DMS 273 treated with DMSO at 0.1 percent for 48 hours (cell line): ENCODE results near the gene RPH3AL.
"Not testable (repeated sequence)": the region's sequence is repeated elsewhere in the genome, so short reads cannot be mapped to it uniquely, and the experiment has no call there.

Experiments
- DNase-seq: peaks from one replicate; lab custom pipeline; 2025; lab: John Stamatoyannopoulos, UW

Gene RPH3AL

GRCh38 chr17:320139-320538, 32.5 kb downstream of the RPH3AL start:
- no peak for DNase-seq

- no peak for DNase-seq
Observed at GRCh38 chr17:319266-319665, 33.3 kb downstream of the RPH3AL start.

GRCh38 chr17:317070-317469, 35.5 kb downstream of the RPH3AL start:
- DNase-seq, result not testable (repeated sequence)

- not testable (repeated sequence) for DNase-seq
Observed at GRCh38 chr17:315399-315798, 37.2 kb downstream of the RPH3AL start.

- DNase-seq, result not testable (repeated sequence)
Observed at GRCh38 chr17:314614-314944, 38.0 kb downstream of the RPH3AL start.

- no peak for DNase-seq
Observed at GRCh38 chr17:313911-314613, 38.5 kb downstream of the RPH3AL start.

GRCh38 chr17:313231-313630, 39.4 kb downstream of the RPH3AL start:
- no peak for DNase-seq

- DNase-seq, result no peak
Observed at GRCh38 chr17:312476-313148, 40.0 kb downstream of the RPH3AL start.

- DNase-seq, result no peak
Observed at GRCh38 chr17:311119-311782, 41.4 kb downstream of the RPH3AL start.

- no peak for DNase-seq
Observed at GRCh38 chr17:310111-311010, 42.2 kb downstream of the RPH3AL start.

GRCh38 chr17:309361-309888, 43.2 kb downstream of the RPH3AL start:
- no peak for DNase-seq

- no peak for DNase-seq
Observed at GRCh38 chr17:307741-308507, 44.7 kb downstream of the RPH3AL start.

- no peak for DNase-seq
Observed at GRCh38 chr17:307295-307691, 45.3 kb downstream of the RPH3AL start.

GRCh38 chr17:306536-307294, 45.9 kb downstream of the RPH3AL start:
- DNase-seq, result no peak

- no peak for DNase-seq
Observed at GRCh38 chr17:306116-306515, 46.5 kb downstream of the RPH3AL start.

- DNase-seq, result no peak
Observed at GRCh38 chr17:305090-305976, 47.3 kb downstream of the RPH3AL start.

- DNase-seq, result no peak
Observed at GRCh38 chr17:304461-304860, 48.1 kb downstream of the RPH3AL start.

GRCh38 chr17:303168-303567, 49.4 kb downstream of the RPH3AL start:
- no peak for DNase-seq

GRCh38 chr17:302300-302698, 50.3 kb downstream of the RPH3AL start:
- DNase-seq, result no peak
